GM12872 (cell line): Measurements from ENCODE around the gene VGLL2.

Experiments
- TF ChIP-seq, protein P1 (sequence below): IDR thresholded peaks from 3 replicates; pipeline ENCODE4 v1.5.1; 2011; ENCODE audit warnings: low read depth, mild to moderate bottlenecking, low read length, moderate library complexity; ENCODE audit not compliant: insufficient read depth

VGLL2 gene

DNA sequence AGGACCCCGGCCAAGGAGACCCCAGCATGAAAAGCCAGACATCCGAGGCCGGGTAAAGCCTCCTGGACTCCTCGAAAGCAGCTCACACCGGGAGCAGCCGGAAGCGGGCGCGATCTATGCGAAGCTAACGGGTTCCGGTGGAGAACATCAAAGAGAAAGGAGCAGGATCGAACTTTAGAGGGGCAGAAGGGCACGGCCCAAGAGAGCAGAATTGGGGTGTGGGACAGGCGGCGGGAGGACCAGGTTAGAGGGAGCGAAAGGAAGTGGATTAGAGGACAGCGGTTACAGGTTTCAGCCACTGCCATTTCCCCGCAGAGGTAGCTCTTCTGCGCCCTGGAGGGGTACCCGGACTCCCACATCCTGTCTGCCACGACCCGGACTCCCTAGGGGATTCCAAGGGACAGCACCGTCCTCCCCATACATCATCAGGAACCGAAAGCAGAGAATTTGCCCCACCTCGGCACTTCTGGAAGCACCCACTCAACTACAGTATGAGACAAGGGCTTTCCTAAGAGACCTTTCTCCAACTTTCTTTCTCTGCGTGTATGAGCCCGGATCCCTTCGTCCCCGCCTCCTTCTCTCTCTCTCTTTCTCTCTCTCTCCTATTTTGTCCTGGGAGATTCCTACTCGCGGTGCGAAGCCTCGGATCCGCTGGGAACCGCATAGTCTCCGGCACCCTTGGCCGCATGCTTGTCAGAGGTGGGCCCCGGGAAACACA lies 507 bp upstream of the VGLL2 start:
- TF ChIP-seq, protein P1, sequence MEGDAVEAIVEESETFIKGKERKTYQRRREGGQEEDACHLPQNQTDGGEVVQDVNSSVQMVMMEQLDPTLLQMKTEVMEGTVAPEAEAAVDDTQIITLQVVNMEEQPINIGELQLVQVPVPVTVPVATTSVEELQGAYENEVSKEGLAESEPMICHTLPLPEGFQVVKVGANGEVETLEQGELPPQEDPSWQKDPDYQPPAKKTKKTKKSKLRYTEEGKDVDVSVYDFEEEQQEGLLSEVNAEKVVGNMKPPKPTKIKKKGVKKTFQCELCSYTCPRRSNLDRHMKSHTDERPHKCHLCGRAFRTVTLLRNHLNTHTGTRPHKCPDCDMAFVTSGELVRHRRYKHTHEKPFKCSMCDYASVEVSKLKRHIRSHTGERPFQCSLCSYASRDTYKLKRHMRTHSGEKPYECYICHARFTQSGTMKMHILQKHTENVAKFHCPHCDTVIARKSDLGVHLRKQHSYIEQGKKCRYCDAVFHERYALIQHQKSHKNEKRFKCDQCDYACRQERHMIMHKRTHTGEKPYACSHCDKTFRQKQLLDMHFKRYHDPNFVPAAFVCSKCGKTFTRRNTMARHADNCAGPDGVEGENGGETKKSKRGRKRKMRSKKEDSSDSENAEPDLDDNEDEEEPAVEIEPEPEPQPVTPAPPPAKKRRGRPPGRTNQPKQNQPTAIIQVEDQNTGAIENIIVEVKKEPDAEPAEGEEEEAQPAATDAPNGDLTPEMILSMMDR = no peak

DNA sequence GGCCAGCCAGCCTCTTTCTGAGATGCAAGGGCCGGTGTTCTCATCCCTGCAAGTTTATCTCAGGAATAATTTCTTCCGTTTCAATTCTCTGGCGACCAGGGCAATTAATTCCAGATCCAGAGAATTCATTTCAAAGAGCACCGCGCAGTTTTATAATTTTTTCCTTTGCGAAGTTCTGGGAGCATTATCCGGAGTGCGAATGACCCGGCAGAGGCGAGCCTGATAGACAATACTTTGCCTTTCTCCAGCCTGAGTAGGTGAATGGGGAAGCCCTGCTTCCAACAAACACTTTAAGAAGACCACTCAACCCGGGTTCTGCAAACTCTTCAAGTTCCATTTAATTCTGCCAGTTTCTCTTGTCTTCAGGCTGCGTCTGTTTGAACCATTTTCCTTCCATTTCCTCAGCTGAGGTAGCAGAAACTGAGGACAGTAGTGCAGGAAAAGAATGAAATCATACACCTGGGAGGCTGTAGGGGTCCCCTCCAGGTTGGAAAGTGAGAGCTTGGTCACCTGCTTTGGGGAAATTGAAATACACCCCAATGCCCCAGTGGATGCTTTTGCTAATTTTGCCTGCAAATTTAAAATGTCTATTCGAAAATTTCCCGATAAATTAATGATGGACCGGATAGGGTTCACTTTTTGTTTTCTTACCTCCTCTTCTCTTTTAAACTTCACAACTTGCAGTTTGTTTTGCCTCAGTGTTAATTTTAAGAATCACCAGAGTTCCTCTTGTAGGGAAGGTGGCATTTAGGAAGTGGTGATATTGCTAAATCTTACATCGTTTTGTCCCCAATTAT lies 1.1 kb downstream of the VGLL2 start:
- TF ChIP-seq, protein P1 = no peak

DNA sequence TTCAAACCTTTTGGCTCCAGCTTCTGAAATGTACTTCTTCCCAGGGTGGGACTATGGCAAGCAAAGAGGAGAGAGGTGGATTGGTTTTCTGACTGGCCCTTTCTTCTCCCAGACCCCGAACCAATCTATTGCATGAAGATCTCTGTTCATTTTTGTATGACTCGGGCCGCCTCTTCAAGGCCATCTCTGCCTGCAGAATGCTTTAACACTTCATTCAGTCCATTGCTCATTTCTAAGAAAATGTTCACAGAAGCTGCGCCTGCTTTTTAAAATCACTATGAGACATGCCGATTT lies 1.6 kb downstream of the VGLL2 start:
- TF ChIP-seq, protein P1 = no peak

DNA sequence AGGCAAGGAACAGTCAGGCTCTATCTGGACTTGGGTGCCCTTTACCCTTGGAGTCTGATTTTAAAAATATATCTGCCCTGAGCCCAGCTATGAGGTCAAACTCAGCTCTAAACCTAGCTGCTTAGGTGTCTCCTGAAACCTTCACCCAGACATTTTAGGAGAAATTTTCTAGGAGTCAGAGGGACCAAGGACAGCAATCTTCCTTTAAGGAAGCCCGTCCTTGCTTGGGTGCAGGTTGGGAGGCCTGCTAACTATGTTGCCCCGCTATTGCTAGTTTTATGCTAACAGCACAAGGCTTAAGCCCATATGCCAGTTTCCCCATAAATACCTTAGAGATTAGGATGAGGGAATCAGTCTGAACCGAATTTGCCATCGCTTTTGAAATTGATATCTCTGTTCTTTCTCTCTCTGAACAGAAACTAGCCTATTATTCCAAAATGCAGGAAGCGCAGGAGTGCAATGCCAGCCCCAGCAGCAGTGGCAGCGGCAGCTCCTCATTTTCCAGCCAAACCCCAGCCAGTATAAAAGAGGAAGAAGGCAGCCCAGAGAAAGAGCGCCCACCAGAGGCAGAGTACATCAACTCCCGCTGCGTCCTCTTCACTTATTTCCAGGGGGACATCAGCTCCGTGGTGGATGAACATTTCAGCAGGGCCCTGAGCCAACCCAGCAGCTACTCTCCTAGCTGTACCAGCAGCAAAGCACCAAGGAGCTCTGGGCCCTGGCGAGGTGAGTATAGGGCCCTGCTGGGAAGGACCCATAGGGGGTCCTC lies 2.6 kb downstream of the VGLL2 start:
- TF ChIP-seq, protein P1 = peak; percentile 33; the same call in 1 of the 3 replicates

DNA sequence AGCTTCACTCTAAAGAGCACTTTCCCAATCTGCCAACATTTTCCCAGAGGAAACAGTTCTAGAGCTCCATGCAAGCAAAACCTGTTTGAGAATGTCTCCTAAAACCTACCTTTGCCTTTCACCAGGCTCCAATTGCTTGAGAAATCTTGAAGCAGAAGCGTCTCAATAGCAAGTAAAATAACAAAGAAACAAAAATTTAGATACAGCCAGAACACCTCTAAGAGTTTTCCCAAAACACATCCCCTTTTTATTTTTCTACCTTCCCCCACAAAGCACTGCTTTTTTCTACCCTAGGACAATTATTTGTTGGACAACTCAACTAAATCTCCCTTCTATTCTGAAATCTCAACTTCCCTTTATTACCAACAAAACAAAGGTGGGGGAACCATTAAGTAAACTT lies 3.6 kb downstream of the VGLL2 start:
- TF ChIP-seq, protein P1 = no peak

DNA sequence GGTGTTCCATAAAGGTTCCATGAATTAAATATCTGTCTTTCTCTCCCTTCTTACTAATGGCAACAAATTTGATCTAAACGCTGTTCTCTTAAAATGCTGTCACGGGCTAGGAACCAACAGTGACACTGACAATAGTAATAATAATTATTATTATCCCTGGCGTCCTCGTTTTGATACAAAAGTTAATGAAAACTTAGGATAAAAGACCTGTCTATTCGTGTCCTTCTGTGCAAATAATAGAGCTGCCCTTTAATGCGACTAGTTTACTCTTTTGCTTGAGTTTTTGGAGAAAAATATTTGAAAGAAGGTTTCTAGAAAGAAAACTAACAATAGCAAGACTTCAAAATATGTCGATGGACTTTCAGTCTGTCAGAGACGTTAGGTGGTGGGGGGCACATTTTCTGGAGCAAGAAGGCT lies 4.3 kb downstream of the VGLL2 start:
- TF ChIP-seq, protein P1 = no peak
